HL-60/S4 treated with phorbol 12-myristate 13-acetate at 8.2 ng/mL for 4 days and 3 days (cell line): ENCODE data around the gene FZR1.
"Not testable (repeated sequence)": the region's sequence is repeated elsewhere in the genome, so short reads cannot be mapped to it uniquely, and the experiment has no call there.

Experiments
- in situ Hi-C: fragments of 300-500 bp; cut with MboI; formaldehyde crosslinking; loops from 2 replicates; pipeline ENCODE4 v1.15.0; 2022; ENCODE audit warnings: low sequenced_read_pairs

FZR1 gene

DNA sequence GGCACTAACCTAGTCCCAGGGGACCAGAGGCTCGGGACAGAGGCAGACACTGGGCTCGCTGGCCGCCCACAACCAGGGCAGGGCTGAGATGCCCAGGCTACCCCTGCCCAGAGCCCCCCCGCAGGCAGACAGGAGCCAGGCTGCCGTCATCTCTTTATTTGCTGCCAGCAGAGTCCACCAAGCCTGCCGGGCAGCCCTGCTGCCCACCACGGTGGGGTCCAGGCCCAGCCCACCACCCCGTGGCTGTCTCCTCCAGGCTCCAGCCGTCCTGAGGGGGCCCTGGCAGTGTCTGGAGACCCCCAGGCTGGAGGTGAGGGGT is 37.9 kb downstream of the FZR1 start:
- in situ Hi-C loops, result no loop called here

DNA sequence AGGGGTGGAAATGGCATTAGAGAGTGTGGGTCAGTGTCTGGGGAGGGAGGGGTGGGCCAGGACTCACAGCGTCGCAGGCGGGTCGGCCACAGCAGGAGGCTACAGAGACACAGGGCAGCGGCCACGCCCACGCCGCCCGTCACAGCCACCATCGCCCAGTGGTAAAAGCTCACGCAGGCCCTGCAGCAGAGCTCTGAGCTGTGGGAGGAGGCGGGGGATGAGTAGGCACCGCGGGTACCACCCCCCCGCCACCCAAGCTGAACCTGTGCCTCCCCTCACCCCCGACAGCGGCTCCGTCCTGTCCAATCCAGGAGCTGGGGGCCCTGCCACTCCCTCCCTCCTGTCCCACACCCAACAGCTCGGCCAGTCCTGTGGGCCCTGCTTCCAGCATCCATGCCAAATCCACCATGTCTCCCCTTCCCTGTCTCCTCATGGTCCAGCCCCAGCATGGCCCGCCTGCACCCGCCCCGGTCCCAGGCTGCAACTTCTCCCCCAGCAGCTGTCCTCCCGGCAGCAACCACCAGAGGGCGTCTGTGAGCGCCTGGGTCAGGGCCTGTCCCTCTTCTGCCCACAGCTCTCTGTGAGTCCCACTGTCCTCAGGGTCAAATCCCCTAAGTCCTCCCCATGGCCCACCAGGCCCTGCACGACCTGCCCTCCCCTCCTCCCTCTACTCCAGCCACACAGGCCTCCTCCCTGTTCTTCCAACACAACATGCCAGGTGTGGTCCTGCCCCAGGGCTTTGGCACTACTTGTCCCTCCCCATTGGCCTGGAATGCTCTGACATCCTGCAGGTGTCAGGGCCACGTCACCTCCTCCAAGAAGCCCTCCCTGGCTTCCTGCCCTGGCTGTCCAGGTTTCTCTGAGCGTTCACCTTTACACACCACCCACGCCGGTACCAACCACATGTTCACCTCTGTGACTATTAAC is 38.9 kb downstream of the FZR1 start:
- in situ Hi-C loops, result no loop called here

DNA sequence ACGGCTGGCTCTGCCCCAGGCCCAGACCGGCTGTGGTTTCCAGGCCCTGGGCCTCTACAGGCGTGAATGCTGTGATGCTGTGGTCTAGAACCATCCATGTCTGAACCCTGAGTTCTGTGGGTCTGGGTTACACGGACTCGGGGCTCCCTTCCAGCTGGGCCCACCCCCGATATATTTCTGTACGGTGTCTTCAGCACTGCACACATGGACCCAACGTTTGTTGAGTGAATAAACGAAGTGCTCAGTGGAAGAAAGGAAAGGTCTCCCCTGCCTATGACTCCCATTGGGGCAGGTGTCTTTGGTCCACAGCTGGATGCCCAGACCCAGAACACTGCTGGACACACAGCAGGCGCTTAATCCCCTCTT is 39.5 kb downstream of the FZR1 start:
- in situ Hi-C loops, result no loop called here

DNA sequence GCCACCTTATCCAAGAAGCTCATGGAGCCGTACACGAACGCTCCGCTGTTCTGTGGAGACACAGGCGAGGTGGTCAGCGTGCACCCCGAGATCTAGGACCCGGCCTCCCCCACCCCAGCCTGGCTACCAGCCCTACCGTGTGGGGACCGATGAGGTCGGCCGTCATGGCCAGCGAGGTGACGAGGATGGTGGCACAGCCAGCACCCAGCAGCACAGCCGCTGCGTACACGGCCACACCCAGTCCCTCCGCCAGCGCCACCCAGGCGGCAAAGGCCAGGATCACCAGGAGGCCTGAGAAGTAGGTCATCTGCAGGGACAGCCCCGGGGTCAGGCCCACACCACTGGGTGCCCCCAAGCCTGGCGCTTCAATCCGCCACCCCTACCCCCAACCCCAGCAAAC is 40.0 kb downstream of the FZR1 start:
- in situ Hi-C loops, result no loop called here

DNA sequence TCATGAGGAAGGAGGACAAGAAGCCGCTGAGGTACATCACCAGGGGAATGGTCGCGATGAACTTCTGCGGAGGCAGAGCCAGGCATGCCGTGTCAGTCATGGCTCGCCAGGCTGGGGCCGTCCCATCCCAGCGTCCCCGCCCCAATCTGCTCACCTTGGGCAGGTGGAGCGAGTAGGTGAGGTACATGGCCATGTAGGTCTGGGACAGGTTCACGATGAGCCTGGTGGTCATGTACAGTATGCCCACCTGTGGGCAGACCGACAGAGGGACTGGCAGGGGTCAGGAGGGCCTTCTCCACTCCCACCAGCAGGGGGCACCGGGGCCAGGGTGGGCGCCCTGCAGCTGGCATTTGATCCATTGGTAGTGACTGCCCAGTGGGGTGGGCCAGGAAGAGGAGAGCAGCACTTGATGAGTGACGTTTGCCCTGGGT is 41.2 kb downstream of the FZR1 start:
- in situ Hi-C loops, result no loop called here

DNA sequence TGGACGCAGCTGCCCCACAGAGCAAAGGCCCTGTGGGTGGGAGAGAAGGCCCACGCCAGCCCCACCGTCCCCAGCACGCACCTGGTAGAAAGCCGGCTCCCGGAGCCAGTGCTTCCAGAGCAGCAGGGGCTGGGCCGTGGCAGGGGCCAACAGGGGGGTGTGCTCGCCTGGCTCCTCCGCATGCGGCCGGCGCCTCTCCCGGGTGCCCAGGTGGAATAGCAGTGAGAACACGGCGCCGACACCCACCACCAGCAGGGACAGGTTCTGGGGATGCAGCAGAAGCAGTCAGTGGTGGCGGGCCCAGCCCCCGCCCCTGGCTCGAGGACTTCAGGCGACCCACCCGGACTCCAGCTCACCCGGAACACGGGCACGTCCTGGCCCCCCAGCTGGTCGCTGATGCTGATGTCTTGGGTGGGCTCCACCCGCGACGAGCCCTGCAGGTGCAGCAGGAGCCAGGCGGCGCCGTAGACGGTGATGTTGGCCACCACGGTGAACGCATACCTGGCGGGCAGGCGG is 41.7 kb downstream of the FZR1 start:
- in situ Hi-C loops, result no loop called here

DNA sequence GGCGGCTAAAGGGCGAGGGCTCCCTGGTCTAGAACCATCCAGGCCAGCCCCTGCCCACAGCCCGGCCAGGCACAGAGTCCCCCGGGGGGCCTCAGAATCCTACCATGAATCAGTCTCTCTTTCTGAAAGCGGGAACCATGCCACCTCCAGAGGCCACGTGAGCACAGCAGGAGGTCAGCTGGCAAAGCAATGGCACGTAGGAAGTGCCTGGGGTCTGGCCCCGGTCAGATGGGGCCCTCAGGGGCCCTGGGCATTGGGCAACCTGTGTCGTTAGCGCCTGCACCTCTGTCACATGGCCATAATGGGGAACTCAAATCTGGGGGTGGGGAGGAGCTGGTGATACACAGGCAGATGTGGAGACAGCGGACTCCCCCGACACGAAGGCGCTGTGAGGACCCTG is 42.5 kb downstream of the FZR1 start:
- in situ Hi-C loops, result no loop called here

DNA sequence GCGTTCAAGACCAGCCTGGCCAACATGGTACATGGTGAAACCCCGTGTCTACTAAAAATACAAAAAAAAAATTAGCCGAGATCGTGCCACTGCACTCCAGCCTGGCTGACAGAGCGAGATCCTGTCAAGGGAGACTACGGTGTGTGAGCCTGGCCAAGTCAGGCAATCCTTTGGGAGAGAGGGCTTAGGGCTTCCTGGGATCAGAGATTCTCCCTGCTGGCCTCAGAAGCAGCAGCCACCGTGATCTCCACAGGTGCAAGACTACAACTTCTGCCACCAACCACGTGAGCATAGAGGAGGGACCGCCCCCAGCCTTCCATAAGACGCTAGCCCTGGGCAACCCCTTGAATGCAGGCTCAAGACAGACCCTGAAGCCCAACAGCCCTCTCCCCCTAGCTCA is 43.7 kb downstream of the FZR1 start:
- in situ Hi-C loops, result no loop called here

DNA sequence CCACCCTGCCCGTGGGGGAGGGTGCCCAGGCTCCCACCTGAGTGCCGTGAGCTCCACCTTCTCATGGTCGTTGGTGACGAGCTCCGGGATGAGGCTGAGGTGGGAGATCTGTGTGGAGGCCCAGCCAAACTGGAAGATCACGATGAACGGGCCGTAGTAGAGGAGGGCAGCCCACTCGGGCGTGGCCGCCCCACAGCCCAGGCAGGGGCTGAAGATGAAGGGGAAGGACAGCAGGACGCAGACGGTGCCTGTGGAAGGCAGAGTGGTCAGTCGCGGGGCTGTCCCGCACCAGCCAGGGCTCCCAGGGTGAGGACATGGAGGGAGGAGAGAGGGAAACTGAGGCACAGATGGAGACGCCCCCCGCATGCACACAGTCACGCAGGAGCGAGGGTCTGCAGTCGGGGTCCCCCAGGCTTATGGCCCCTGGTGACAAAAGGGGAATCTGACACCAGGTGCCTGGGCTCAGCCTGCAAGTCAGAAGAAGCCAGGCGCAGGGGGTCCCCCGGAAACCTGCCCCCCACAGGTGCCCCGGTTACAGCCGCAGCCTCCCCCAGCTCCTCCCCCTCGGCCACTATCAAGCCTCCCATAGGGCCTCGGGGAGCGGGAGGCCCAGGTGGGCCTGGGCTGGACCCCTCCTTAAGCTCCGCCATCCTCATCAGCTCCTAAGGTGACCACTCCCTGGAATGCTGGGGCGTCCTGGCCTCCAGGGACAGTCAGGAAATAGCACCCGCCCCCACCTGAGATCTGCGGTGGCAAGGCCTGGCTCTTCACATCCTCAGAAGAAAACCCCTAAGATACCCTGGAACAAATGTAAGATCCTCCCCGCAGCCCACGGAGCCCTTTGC is 45.1 kb downstream of the FZR1 start:
- in situ Hi-C loops, result no loop called here

DNA sequence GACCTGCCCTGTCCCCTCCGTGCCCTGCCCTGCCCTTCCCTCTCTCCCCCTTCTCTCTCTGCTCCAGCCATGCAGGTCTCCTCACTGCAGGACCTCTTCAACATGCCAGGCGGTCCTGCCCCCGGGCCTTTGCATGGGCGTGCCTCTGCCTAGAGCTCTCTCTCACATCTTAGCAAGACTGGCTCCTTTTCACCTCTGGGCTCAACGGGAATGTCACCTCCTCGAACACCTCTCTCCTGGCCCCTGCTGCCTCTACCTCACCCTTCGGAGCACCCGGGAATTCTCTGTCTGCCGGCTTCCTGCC is 45.6 kb downstream of the FZR1 start:
- in situ Hi-C loops, result no loop called here

DNA sequence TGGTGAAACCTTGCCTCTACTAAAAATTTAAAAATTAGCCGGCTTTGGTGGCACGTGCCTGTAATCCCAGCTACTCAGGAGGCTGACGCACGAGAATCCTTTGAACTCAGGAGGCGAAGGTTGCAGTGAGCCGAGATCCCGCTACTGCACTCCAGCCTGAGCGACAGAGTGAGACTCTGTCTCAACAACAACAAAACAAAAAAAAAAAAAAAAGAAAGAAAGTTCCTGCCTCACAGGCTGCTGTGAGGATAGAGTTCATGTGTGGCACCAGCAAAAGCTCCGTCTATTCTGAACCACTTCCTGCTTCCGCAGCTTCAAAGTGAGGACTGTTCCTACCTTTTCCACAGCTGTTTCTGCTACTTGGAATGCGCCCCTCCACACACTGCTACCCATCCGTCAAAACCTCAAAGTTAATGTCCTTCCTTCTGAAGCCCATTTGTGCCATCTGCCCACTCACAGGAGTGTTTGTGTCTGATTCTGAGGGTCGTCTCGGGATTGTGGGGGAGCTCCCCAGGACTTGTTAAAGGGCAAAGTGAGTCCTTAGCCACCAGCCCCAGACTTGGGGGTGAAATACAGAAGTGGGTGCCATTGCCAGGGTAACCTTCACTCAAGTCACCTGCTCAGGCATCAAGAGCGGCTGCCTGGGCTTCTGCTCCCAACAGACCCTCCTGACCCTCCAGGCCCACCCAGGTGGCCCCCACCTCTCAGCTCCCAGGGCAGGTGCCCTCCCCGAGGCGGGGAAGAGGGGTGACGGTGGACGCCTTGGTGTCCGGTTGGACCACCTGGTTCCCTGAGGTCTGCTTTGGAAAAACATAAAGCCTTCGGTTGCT is 48.4 kb downstream of the FZR1 start:
- in situ Hi-C loops, result no loop called here

DNA sequence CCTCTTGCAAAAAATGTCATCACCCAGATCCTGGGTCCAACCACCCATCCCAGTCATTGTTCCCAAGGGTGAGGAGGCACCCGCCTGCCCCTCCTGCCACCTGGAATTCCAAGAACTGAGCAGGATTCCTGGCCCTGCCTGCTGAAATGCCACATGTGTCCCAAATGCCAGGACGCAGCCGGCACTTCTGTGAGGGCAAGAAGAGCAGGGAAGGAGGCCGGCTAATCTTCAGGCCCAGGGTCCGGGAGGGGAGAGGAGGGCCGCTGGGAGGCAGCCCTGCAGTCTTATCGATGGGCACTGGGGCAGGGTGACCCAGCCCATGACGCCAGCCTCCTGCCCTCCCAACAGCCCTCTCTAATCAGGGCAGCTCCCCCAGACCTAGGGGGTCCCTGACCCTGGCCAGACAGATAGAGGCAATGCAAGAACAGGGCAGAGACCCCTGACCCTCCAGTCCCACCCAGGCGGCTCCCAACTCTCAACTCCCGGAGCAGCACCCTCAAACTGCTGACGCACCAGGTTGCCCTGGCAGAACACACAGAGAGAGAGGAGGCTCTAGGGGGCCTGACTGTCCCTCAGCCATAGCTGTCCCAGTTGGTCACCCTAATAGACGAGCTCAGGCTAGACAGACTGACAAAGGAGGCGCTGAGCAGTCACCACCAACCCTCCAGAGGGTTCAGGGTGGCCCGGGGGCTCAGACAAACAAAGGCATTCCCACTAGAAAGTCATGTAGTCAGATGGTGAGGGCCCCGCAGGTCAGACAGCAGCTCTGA is 49.7 kb downstream of the FZR1 start:
- in situ Hi-C loops, result no loop called here

DNA sequence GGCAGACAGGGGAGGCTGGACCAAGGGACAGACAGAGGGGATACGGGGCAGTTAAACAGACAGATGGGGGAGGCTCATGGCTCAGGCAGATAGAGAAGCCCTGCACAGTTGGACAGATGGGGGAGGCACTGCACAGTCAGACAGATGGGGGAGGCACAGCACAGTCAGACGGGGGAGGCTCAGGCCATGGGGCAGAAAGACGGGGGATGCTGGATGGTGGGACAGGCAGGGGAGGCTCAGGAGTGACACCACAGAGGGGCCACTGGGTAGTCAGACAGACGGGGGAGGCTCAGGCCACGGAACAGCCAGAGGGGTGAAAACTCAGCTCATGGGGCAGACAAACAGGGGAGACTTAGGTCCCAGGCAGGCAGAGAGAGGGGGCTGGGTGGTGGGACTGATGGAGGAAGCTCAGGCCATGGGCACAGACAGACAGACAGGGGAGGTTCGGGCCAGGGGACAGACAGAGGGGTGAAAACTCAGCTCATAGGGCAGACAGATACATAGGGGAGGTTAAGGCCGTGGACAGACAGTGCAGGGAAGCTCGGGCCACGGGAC is 50.4 kb downstream of the FZR1 start:
- in situ Hi-C loops, result no loop called here

DNA sequence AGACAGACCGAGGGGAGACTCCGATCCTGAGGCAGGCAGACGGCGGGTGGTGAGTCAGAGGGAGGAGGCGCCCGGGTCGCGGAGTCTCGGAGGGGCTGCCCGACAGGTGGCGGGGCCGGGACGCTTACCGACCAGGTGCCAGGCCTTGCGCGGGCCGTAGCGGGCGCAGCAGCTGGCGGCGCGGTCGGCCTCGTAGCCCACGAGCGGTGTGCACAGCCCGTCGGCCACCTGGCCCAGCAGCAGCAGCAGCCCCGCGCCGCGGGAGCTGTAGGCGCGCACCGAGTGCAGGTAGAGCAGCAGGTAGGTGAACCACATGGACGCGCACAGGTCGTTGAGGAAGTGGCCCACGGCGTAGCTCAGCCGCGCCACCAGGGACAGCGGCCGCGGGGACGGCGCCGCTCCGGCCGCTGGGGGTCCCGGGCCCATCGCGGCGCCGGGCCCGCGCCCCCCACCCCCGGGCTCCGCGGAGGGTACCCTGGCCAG is 50.9 kb downstream of the FZR1 start:
- in situ Hi-C loops, result no loop called here

DNA sequence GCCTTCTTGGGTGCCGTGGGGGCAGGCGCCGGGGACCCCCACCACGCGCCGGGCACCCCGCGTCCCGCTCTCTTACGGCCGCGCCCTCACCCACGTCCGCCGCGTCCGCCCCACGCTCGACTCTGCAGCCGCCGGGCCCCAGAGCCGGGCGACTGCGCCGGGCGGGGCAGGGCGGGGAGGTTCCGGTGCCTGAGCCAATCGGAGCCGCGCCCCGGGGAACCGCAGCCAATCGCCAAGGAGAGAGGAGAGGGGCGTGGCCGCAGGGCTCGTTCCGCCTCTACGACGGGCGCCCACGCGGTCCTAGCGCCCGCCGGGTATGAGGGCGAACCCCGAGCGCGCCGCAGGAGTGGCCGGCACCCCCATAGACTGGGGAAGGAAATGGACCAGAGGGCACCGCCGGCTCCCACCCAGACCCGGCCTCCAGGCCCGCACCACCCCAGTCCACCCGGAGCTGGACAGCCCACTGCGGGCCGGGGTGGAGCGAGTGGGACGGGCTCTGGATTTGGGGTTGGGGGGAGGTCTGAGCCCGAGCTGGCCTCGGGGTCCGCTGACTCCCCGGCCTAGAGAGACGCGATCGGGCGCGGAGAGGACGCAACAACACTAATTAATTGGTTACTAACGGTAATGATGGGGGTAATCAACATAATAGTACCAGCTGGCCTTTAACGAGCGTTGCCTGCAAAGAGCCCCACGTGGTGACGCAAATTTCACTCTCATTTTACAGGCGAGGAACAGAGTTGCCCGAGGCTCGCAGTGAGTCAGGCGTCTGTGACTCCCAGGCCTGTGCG is 51.5 kb downstream of the FZR1 start, which contains the start of gene MFSD12:
MFSD12 (minus strand) TSS at position 126 of the 788 bp plus-strand sequence. CDS start 183 bp downstream, outside the sequence.
- in situ Hi-C loops, result no loop called here

DNA sequence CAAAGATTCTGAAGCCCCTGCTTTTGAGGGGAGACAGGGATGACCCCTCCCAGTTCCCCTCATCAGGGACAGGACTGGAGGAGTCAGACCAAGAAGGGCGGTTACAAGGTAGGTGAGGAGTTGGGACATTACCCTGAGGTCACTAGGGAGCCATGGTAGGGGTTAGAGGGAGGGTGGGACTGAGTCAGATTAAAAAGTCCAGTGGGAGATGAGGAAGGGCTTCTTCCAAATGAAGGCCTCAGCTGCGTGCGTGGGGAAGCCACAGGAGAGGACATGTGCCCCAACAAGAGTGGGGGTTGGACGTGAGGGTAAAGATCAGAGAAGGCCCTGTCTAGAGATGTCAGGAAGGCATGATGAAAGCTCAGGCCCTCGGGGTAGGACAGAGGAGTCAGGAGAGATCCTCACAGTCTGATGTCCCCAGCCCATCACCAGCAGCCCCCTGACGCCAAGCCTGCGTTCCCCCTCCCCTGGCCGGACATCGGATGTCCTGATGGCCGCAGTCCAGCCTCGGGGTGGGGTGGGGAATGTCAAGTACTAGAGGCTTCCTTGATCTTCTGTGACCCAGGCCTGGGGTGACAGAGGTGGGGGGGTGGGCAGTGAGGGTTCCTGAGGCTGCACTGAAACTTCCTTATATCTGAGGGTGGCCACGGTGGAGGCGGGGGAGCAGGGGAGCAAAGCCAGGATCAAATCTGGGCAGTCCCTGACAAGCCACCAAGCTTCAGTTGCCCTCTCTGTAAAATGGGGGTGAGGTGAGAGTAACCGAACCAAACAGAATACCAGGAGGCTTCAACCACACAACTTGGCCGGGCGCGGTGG is 57.8 kb downstream of the FZR1 start:
- in situ Hi-C loops, result no loop called here

DNA sequence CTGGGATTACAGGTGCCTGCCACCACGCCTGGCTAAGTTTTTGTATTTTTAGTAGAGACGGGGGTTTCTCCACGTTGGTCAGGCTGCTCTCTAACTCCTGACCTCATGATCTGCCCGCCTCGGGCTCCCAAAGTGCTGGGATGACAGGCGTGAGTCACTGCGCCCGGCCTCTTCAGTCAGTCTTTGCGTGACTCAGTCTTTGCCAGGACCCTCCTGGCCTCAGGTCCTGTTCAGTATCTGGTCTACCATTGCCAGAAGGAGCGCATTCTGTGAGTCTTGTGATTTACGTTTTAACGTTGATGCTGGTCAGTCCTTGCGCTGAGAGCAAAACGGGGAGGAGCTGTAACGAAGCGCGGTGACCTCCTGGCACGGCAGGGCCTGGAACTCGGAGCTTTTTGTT is 59.0 kb downstream of the FZR1 start:
- in situ Hi-C loops, result no loop called here

DNA sequence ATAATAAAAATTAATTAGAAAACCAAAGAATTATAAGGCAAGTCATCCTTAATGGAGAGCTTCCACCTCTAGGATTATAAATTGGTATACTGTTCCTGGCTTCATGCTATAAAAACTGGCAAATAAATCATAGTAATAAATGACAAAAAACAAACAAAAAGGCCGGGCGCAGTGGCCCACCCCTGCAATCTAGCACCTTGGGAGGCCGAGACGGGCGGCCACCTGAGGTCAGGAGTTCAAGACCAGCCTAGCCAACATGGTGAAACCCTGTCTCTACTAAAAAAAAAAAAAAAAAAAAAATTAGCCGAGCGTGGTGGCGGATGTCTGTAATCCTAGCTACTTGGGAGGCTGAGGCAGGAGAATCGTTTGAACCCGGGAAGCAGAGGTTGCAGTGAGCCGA is 63.9 kb downstream of the FZR1 start:
- in situ Hi-C loops, result not testable (repeated sequence)
